Endothelial cell of umbilical vein (primary cell): ENCODE measurements around the gene PNKD.

Experiments
- POLR2A ChIP-seq: IDR thresholded peaks from 2 replicates; pipeline ENCODE4 v1.6.1; 2012; ENCODE audit warnings: low read depth, mild to moderate bottlenecking, control low read depth, low read length
- TF ChIP-seq, protein P1 (sequence below), 2 donors: IDR thresholded peaks; 1 replicate in 1 of 2; 2 replicates in 1 of 2; pipeline ENCODE4 v1.5.1; 2011; ENCODE audit warnings: low read length in 2 of 2, mild to moderate bottlenecking in 2 of 2, moderate library complexity in 2 of 2, control low read depth in 1 of 2, inconsistent platforms in 1 of 2, low read depth in 1 of 2; ENCODE audit not compliant: insufficient read depth in 1 of 2; ENCODE audit errors: extremely low read depth in 1 of 2

- no peak for TF ChIP-seq POLR2A
- TF ChIP-seq, protein P1, sequence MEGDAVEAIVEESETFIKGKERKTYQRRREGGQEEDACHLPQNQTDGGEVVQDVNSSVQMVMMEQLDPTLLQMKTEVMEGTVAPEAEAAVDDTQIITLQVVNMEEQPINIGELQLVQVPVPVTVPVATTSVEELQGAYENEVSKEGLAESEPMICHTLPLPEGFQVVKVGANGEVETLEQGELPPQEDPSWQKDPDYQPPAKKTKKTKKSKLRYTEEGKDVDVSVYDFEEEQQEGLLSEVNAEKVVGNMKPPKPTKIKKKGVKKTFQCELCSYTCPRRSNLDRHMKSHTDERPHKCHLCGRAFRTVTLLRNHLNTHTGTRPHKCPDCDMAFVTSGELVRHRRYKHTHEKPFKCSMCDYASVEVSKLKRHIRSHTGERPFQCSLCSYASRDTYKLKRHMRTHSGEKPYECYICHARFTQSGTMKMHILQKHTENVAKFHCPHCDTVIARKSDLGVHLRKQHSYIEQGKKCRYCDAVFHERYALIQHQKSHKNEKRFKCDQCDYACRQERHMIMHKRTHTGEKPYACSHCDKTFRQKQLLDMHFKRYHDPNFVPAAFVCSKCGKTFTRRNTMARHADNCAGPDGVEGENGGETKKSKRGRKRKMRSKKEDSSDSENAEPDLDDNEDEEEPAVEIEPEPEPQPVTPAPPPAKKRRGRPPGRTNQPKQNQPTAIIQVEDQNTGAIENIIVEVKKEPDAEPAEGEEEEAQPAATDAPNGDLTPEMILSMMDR (IDR thresholded peaks at IDR 0.05; ENCODE audit: extremely low read depth in 1 of 2, insufficient read depth in 1 of 2, low read depth in 1 of 2, low read length in 2 of 2), result no peak
Measured at GRCh38 chr2:218389333-218390150, 119.2 kb downstream of the PNKD start.
